ENCODE results near the gene RAB39A.

Gene RAB39A

DNA sequence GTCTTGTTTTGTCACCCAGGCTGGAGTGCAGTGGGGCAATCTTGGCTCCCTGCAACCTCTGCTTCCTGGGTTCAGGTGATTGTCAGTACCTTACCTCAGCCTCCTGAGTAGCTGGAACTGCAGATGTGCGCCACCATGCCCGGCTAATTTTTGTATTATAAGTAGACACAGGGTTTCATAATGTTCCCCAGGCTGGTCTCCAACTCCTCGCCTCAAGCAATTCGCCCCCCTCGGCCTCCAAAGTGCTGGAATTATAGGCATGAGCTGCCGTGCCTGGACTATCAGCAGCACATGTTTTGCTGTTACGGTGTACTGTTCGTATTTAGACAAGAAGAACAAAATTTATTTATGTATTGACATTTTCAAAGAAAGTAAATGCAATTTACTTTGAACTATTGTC, 34.8 kb downstream of the RAB39A start:
- no peak for DNase-seq

DNA sequence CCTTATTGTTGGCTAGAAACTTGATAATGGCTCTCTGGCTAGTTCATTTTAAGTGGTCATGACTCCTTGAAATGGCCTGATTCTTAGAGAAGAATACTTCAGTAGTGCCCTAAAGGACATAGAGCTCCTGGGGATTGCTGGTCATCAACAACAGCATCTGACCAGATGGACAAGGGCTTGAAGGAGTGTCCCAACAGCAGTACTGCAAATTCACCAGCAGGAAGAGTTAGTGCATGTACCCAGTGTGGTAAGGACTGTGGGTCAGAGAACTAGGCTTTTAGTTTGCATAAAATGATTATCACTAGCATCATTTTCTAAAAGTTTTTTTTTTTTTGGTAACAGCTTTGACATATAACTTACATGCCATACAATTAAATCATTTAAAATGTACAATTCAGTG, 41.0 kb downstream of the RAB39A start:
- DNase-seq = no peak

DNA sequence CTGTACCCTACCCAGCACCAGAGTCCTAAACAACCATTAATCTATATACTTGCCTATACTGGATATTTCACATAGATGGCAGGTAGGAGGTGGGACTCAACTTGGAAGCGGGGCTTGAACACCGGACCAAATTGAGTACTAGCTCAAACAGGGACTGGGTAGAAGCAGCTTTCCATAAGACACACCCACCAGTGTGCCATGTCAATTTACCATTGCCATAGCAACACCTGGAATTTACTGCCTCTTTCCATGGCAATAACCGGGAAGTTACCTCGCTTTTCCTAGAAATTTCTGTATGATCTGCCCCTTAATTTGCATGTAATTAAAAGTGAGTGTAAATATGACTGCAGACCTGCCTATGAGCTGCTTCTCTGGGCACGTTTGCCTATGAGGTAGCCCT, 41.8 kb downstream of the RAB39A start:
- no peak for DNase-seq

GRCh38 chr11:107973641-107974040, 45.4 kb downstream of the RAB39A start:
- DNase-seq = no peak

GRCh38 chr11:107988397-107989158, 60.3 kb downstream of the RAB39A start:
- no peak for DNase-seq

- DNase-seq = no peak
Measured at GRCh38 chr11:107991868-107992414, 63.7 kb downstream of the RAB39A start.

DNA sequence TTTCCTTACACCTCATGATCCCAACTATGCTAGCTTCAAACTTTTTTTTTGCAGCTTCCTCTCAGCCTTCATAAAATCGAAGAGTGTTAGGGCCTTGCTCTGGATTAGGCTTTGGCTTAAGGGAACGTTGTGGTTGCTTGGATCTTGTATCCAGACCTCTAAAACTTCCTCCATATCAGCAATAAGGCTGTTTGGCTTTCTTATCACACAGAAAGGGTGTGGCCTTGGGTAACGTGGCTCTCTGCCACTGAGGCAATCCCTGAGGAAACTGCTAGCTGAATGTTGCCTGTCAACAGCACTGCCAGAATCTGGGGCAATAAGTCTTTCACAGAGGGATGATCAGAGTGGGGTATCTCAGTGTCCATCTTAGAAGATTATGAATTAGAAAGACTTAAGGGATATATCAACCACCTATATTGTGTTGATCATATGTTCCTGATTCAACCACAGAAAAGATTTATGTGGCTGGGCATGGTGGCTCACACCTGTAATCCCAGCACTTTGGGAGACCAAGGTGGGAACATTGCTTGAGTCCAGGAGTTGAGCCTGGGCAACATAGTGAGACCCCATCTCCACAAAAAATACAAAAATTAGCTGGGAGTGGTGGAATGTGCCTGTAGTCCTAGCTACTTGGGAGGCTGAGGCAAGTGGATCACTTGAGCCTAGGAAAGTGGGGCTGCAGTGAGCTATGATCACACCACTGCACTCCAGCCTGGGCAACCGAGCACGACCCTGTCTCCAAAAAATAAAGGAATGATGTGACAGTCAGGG, 67.9 kb downstream of the RAB39A start:
- no peak for DNase-seq

- DNase-seq = no peak
Measured at GRCh38 chr11:107998761-107999160, 70.5 kb downstream of the RAB39A start.

DNA sequence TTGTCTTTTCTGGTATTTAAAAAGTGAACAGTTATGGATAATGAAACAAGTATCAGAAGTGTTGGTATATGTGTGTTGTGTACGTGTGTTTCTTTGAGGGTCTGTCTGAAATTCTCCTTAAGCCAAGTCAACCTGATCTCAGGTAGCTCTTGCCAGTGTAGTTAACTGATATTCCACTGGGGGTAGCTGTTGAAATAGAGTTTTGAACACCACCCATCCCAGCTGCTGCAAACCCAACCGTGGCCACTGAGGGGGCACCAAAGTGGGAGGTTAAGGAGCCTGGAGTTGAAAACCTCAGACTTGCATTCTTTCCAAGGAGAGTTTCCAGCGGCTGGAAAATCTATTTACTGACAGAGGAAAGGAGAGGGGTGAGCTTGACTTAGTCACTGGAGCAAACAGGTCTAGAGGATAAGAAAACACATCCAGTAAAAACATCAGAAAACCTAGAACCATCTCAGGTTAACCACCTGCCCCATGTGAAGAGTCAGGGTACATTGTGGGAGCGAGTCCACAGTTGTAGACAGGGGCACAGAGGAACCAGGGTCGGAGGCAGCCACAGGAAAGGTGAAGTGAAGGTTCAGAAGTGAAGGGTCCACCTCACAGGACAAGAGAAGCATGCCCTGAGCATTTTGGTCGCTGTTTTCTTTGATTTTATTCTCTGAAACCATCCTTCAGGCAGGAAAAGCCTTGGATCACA, 71.7 kb downstream of the RAB39A start:
- DNase-seq = peak; percentile 8

- no peak for DNase-seq
Measured at GRCh38 chr11:108002476-108002875, 74.2 kb downstream of the RAB39A start.

DNA sequence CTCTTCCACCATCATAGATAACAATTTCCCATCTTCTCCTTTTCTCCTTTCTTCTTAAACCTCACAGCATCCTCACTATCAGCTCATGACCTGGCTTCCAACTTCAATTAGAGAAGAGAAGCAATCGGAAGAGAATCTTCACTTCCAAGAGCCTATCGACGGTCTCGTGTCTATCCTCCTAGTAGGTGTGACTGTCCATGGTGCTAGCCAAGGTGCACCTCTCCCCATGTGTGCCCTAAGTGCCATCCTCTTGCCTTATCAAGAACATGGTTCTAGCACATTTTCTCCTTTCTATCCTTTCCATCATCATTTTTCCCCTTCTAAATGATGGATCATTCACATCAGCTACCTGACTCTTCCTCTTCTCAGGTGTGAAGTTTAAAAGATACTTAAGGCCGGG, 75.4 kb downstream of the RAB39A start:
- DNase-seq = no peak

GRCh38 chr11:108007819-108008218, 79.6 kb downstream of the RAB39A start:
- DNase-seq = no peak

- peak; percentile 92 for DNase-seq
Measured at GRCh38 chr11:108008656-108009496, 80.6 kb downstream of the RAB39A start, which contains the start of gene CUL5. CUL5 (plus strand) TSS chr11:108008898; CDS start chr11:108009349, 451 bp downstream.

DNA sequence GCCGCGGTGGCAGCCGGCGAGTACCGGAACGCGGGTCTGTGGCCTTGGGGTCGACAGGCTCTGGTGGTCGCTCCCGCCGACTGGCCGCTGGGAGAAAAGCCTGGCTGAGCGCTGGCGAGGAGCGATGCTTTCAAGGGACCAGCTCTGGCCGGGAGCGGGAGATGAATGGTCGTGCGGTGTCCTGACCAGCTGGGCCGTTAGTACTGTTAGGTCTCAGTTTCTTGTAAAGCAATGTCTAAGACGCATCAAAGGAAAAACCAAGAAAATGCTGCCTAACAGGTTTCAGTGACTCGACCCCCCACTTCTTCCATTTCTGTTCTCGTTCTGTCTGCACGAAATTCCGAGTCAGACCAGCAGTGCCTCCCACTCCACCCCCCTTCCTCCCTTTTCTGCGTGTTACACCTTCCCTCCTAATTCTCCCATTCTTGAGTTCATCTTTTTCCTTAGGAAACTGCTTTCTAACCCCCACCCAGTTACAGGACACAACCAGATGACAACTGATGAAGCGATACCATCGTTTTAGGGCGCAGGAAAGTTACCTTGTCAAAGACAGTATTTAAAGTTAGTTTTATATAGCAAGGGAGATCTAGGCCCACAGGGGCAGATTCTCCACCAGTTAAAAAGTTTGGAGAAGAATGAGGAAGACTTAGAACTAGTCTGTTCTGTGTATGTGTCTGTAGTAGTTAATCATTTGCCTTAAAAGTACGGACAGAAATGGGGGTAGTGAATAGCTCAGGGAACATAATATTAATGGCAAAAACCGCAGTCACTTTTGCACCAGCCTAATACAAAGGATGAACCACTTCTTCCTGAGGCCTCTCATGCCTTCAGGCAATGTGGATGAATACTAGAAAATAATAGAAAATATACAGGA, 81.5 kb downstream of the RAB39A start:
- no peak for DNase-seq

DNA sequence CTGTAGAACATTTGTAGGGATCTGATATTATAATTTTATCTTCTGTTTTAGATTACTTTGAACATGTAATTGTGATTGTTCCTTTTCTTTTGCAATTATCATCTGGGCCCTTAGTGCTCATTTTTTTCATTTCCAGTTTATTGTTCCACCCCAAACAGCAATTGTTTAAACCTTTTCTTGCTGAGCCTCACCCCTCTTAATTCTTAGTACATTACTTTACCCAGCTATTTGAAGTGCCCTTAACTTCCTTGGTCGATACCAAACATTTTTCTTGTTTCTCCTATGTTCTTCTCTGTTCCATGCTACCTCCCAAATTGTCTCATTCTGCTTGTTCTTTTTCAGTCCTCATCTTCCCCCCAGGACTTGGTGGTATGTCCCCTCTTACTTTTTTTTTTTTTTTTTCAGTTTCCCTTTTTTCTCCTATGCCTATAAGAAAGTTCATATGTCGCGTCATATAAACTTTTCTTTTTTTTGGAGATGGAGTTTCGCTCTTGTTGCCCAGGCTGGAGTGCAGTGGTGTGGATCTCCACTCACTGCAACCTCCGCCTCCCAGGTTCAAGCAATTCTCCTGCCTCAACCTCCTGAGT, 84.0 kb downstream of the RAB39A start:
- DNase-seq = no peak

All from stimulated activated CD4-positive, alpha-beta T cell treated with anti-CD3 and anti-CD28 coated beads, Interleukin-4, amount 100 ng/mL, for 1 hour (primary cell).